ENCODE results near the gene FGF18. TPM values are rescaled to one million over a fixed set of nuclear protein-coding genes. Genes with fewer than 3 reads are reported as not detected.

The FGF18 gene
- total and polyA plus RNA-seq, 9 of the 15 experiments (the other 6 are each of a cell fraction or from before 2014, with no cell fraction given), result 0.05 to 0.18 (median 0.11) TPM; not detected in 6

- no peak for TF ChIP-seq ZNF124 (CRISPR knock-in tag; IDR thresholded peaks at IDR 0.05)
- peak; percentile 97 for TF ChIP-seq TAF7 (tag; IDR thresholded peaks at IDR 0.05)
- no peak for TF ChIP-seq AFF1 (IDR thresholded peaks at IDR 0.05; ENCODE audit: low read depth in 1 of 2, partially characterized antibody in 2 of 2)
- TF ChIP-seq, protein P1, sequence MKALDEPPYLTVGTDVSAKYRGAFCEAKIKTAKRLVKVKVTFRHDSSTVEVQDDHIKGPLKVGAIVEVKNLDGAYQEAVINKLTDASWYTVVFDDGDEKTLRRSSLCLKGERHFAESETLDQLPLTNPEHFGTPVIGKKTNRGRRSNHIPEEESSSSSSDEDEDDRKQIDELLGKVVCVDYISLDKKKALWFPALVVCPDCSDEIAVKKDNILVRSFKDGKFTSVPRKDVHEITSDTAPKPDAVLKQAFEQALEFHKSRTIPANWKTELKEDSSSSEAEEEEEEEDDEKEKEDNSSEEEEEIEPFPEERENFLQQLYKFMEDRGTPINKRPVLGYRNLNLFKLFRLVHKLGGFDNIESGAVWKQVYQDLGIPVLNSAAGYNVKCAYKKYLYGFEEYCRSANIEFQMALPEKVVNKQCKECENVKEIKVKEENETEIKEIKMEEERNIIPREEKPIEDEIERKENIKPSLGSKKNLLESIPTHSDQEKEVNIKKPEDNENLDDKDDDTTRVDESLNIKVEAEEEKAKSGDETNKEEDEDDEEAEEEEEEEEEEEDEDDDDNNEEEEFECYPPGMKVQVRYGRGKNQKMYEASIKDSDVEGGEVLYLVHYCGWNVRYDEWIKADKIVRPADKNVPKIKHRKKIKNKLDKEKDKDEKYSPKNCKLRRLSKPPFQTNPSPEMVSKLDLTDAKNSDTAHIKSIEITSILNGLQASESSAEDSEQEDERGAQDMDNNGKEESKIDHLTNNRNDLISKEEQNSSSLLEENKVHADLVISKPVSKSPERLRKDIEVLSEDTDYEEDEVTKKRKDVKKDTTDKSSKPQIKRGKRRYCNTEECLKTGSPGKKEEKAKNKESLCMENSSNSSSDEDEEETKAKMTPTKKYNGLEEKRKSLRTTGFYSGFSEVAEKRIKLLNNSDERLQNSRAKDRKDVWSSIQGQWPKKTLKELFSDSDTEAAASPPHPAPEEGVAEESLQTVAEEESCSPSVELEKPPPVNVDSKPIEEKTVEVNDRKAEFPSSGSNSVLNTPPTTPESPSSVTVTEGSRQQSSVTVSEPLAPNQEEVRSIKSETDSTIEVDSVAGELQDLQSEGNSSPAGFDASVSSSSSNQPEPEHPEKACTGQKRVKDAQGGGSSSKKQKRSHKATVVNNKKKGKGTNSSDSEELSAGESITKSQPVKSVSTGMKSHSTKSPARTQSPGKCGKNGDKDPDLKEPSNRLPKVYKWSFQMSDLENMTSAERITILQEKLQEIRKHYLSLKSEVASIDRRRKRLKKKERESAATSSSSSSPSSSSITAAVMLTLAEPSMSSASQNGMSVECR (CRISPR knock-in tag; IDR thresholded peaks at IDR 0.05), result no peak
- TF ChIP-seq MTA2 (IDR thresholded peaks at IDR 0.05; ENCODE audit: low read depth), result no peak
- no peak for TF ChIP-seq HEY1 (CRISPR knock-in tag; IDR thresholded peaks at IDR 0.05; ENCODE audit: borderline replicate concordance)
- TF ChIP-seq PCBP2 (IDR thresholded peaks at IDR 0.05; ENCODE audit: low read depth, low read length, poor library complexity, severe bottlenecking), result no peak
- TF ChIP-seq TCFL5 (CRISPR knock-in tag; conservative IDR thresholded peaks at IDR 0.05), result no peak
- TF ChIP-seq ZNF143 (CRISPR knock-in tag; IDR thresholded peaks at IDR 0.05), result no peak
- TF ChIP-seq, protein P2, sequence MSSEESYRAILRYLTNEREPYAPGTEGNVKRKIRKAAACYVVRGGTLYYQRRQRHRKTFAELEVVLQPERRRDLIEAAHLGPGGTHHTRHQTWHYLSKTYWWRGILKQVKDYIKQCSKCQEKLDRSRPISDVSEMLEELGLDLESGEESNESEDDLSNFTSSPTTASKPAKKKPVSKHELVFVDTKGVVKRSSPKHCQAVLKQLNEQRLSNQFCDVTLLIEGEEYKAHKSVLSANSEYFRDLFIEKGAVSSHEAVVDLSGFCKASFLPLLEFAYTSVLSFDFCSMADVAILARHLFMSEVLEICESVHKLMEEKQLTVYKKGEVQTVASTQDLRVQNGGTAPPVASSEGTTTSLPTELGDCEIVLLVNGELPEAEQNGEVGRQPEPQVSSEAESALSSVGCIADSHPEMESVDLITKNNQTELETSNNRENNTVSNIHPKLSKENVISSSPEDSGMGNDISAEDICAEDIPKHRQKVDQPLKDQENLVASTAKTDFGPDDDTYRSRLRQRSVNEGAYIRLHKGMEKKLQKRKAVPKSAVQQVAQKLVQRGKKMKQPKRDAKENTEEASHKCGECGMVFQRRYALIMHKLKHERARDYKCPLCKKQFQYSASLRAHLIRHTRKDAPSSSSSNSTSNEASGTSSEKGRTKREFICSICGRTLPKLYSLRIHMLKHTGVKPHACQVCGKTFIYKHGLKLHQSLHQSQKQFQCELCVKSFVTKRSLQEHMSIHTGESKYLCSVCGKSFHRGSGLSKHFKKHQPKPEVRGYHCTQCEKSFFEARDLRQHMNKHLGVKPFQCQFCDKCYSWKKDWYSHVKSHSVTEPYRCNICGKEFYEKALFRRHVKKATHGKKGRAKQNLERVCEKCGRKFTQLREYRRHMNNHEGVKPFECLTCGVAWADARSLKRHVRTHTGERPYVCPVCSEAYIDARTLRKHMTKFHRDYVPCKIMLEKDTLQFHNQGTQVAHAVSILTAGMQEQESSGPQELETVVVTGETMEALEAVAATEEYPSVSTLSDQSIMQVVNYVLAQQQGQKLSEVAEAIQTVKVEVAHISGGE (CRISPR knock-in tag; IDR thresholded peaks at IDR 0.05), result no peak
- no peak for TF ChIP-seq STAT5B (CRISPR knock-in tag; IDR thresholded peaks at IDR 0.05)
- TF ChIP-seq FOXK1 (CRISPR knock-in tag; IDR thresholded peaks at IDR 0.05; ENCODE audit: borderline replicate concordance), result no peak
- TF ChIP-seq EHMT2 (IDR thresholded peaks at IDR 0.05), result no peak
- TF ChIP-seq NEUROD1 (IDR thresholded peaks at IDR 0.05; ENCODE audit: borderline replicate concordance, low read depth, low read length, partially characterized antibody), result peak; percentile 48
Measured at GRCh38 chr5:171387345-171387969, 32.0 kb upstream of the FGF18 start, which contains the start of gene NPM1 (continued).
